ENCODE data around the gene CPLANE1. TPM values are rescaled to one million over a fixed set of nuclear protein-coding genes. Genes with fewer than 3 reads are reported as not detected.

Gene CPLANE1
- total and polyA plus RNA-seq, 2 of the 4 experiments (the other 2 are of a cell fraction) = 4.4 to 17.9 TPM

DNA sequence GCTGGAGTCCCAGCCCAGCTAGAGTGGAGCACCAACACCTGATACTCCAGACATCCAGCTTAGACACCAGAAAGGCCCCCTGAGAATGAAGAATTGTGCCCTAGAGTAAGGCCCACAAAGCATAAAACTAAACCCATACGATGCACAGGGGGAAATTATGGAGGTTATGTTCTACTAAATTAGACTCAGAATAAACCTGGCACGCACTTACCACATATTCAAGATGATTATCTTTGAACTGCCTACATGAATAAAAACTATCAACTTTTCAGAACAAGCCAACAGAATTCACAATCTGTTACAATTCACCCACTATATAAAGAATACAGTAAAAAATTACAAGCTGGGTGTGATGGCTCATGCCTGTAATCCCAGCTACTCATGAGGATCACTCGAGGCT, 168.5 kb downstream of the CPLANE1 start:
- no peaks in the 10 kb centered on the region for H3K27me3 ChIP-seq (ENCODE audit: control insufficient read depth, insufficient read depth, low read length)
- H2BK20ac ChIP-seq (ENCODE audit: low read depth, low read length) = no peak overlapping the region
- no peaks in the 10 kb centered on the region for H3K4me1 ChIP-seq (ENCODE audit: control insufficient read depth, insufficient read depth, low read length)
- no peak overlapping the region for H2AK9ac ChIP-seq (replicated peaks; ENCODE audit: low read depth, low read length, poor library complexity)
- no peak overlapping the region for H4K8ac ChIP-seq (ENCODE audit: low read depth in 2 of 2, low read length in 2 of 2)
- H3K9me3 ChIP-seq (ENCODE audit: control insufficient read depth, insufficient read depth, low read length) = no peaks in the 10 kb centered on the region
- H3K18ac ChIP-seq (ENCODE audit: low read depth, low read length) = no peak overlapping the region
- no peak overlapping the region for H3K4ac ChIP-seq (ENCODE audit: low read depth, low read length)
- ATAC-seq (ENCODE audit: low read depth) (no peak), DNase-seq (no peak)
- no peak overlapping the region for H2AK5ac ChIP-seq (ENCODE audit: low read depth, low read length)
- H2BK120ac ChIP-seq (ENCODE audit: low read depth, low read length) = no peak overlapping the region
- TF ChIP-seq CEBPB (IDR thresholded peaks at IDR 0.05; ENCODE audit: low read depth, low read length) (no peak), MXI1 (IDR thresholded peaks at IDR 0.05; ENCODE audit: borderline replicate concordance, low read depth, low read length) (no peak), ELK1 (IDR thresholded peaks at IDR 0.05; ENCODE audit: borderline replicate concordance, low read depth, low read length) (no peak), RAD21 (IDR thresholded peaks at IDR 0.05; ENCODE audit: low read length) (no peak), MAFK (IDR thresholded peaks at IDR 0.05; ENCODE audit: low read depth, low read length) (no peak), SMC3 (IDR thresholded peaks at IDR 0.05; ENCODE audit: low read depth, low read length) (no peak), NFE2L2 (IDR thresholded peaks at IDR 0.05; ENCODE audit: low read depth, low read length) (no peak), RCOR1 (IDR thresholded peaks at IDR 0.05; ENCODE audit: insufficient replicate concordance, low read length) (no peak), RFX5 (IDR thresholded peaks at IDR 0.05; ENCODE audit: low read depth, low read length) (no peak), POLR2A (IDR thresholded peaks at IDR 0.05; ENCODE audit: low read depth, low read length) (no peak), MAZ (IDR thresholded peaks at IDR 0.05; ENCODE audit: borderline replicate concordance, low read depth, low read length) (no peak), CHD1 (IDR thresholded peaks at IDR 0.05; ENCODE audit: low read depth, low read length) (no peak)
- TF ChIP-seq, protein P1, sequence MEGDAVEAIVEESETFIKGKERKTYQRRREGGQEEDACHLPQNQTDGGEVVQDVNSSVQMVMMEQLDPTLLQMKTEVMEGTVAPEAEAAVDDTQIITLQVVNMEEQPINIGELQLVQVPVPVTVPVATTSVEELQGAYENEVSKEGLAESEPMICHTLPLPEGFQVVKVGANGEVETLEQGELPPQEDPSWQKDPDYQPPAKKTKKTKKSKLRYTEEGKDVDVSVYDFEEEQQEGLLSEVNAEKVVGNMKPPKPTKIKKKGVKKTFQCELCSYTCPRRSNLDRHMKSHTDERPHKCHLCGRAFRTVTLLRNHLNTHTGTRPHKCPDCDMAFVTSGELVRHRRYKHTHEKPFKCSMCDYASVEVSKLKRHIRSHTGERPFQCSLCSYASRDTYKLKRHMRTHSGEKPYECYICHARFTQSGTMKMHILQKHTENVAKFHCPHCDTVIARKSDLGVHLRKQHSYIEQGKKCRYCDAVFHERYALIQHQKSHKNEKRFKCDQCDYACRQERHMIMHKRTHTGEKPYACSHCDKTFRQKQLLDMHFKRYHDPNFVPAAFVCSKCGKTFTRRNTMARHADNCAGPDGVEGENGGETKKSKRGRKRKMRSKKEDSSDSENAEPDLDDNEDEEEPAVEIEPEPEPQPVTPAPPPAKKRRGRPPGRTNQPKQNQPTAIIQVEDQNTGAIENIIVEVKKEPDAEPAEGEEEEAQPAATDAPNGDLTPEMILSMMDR (conservative IDR thresholded peaks at IDR 0.05; ENCODE audit: low read depth, low read length) = no peak
- dilution Hi-C loops (cut with HindIII; ENCODE audit: low sequenced_read_pairs, unreplicated experiment) (no loop called here), intact Hi-C loops (cut with micrococcal nuclease) (no loop called here), in situ Hi-C loops (cut with MboI; ENCODE audit: low sequenced_read_pairs) (no loop called here)
- peaks cover 5% of the 10 kb centered on the region; the same call in 1 of the 2 replicates for H3K36me3 ChIP-seq (ENCODE audit: control insufficient read depth, insufficient read depth, low read length)
- H4K91ac ChIP-seq (ENCODE audit: insufficient read depth, low read depth, low read length) = no peak overlapping the region
- no peaks in the 10 kb centered on the region for H4K20me1 ChIP-seq (ENCODE audit: insufficient read depth, low read length)
- no peak overlapping the region for H3K4me2 ChIP-seq (ENCODE audit: low read depth, low read length)
- BruUV-seq (replicated peaks) = no TSS peak
- ChIA-PET POLR2A (ENCODE audit: unreplicated experiment) (no interaction called here), CTCF (no interaction called here)
- H3K9me1 ChIP-seq (ENCODE audit: insufficient read depth, low read length) = no peaks in the 10 kb centered on the region
- H4K5ac ChIP-seq (ENCODE audit: low read depth, low read length) = no peak overlapping the region
- no peak overlapping the region for H3K23ac ChIP-seq (ENCODE audit: low read depth, low read length)
- no peak overlapping the region for H3K4me3 ChIP-seq (ENCODE audit: insufficient read depth, low read depth, low read length)
- no peak overlapping the region for H2BK15ac ChIP-seq (ENCODE audit: low read depth, low read length)
- H2AFZ ChIP-seq (replicated peaks; ENCODE audit: low read length, poor library complexity) = no peak overlapping the region
- no peak overlapping the region for H3K9ac ChIP-seq (ENCODE audit: low read depth, low read length)
- no peak overlapping the region for H3K27ac ChIP-seq (ENCODE audit: insufficient read depth, low read length)
- H3K56ac ChIP-seq (ENCODE audit: extremely low read depth, insufficient read depth, low read length) = no peak overlapping the region
- H3K14ac ChIP-seq (replicated peaks; ENCODE audit: low read depth, low read length) = no peak overlapping the region
- H3K79me1 ChIP-seq (ENCODE audit: low read depth in 1 of 2, low read length in 2 of 2) = no peaks in the 10 kb centered on the region
- no peak overlapping the region for H2BK5ac ChIP-seq (ENCODE audit: low read depth, low read length, poor library complexity, severe bottlenecking)
- WGBS, 2 experiments (ENCODE audit: extremely low coverage in 2 of 2, insufficient read length in 1 of 2) = no CpG with 5 or more reads among the region's 3 CpGs
